Right atrium auricular region (tissue), 2 donors: Measurements from ENCODE around the gene LYPLA2. TPM values are rescaled to one million over a fixed set of nuclear protein-coding genes. Genes with fewer than 3 reads are reported as not detected.
A peak's percentile ranks its signal among the peaks of the same experiment; 100 is the strongest.

Experiments
- DNase-seq: peaks from one replicate; pipeline ENCODE4 v3.0.0-alpha.2; 2019; ENCODE audit warnings: low spot score
- H3K27ac ChIP-seq, 2 donors: fragments of 200-600 bp; sonication (generic); 1 replicate in 1 of 2; 2 replicates in 1 of 2; pipeline ENCODE4 v1.5.1; 2016 to 2019
- H3K27me3 ChIP-seq, 2 donors: fragments of 200-600 bp; sonication (generic); one replicate each; pipeline versions ENCODE4 v1.5.1 to v1.6.0; 2017 to 2019
- H3K36me3 ChIP-seq: fragments of 200-600 bp; sonication (generic); one replicate; pipeline ENCODE4 v1.5.1; 2016
- H3K4me1 ChIP-seq, 2 donors: fragments of 200-600 bp; sonication (generic); one replicate each; pipeline versions ENCODE4 v1.5.1 to v1.6.0; 2017 to 2019
- H3K4me3 ChIP-seq, 2 donors: fragments of 200-600 bp; sonication (generic); 1 replicate in 1 of 2; 2 replicates in 1 of 2; pipeline ENCODE4 v1.5.1; 2017 to 2019; ENCODE audit warnings: mild to moderate bottlenecking in 1 of 2, moderate library complexity in 1 of 2
- H3K9me3 ChIP-seq, 2 donors: fragments of 200-600 bp; sonication (generic); one replicate each; pipeline ENCODE4 v1.5.1; 2019
- CTCF ChIP-seq, 2 donors: fragments of 200-600 bp; sonication (generic); IDR thresholded peaks; one replicate each; pipeline ENCODE4 v1.5.1; 2019; ENCODE audit warnings: antibody characterized with exemption in 2 of 2
- total RNA-seq, 2 donors: library from RNA; depleted of rRNA; stranded (reverse); fragments of >200 nt; gene quantifications; one replicate each; pipeline ENCODE4 v1.1.0, GENCODE V29; 2016

LYPLA2 gene
- total RNA-seq, 2 donors from 2014 or later = 29.7 to 54.3 TPM

DNA sequence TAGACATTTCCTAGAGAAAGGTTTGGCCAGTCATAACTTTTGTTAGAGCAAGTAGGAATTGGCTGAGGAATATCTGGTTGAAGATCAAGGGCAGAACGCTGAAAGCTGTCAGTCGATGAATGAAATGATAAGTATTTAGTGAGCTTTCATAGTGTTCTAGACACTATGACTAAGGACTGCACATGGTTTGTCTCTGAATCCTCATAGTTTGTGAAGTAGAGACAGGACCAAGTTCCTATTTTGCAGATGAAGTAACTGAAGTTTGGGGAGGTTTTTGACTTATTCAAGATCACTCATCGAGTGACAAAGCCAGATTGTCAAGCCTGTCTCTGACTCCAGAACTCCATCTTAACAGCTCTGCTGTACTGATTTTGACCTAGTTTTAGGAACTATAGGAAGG is 42.9 kb upstream of the LYPLA2 start:
- H3K27me3 ChIP-seq = no peaks in the 10 kb centered on the region
- no peak overlapping the region for H3K27ac ChIP-seq
- no peak overlapping the region for H3K4me3 ChIP-seq
- H3K4me1 ChIP-seq = peaks cover 0 to 36% of the 10 kb centered on the region in 2 donors
- DNase-seq = no peak
- peaks cover 26% of the 10 kb centered on the region for H3K36me3 ChIP-seq
- H3K9me3 ChIP-seq = no peaks in the 10 kb centered on the region
- TF ChIP-seq CTCF (IDR thresholded peaks at IDR 0.05) = no peak

DNA sequence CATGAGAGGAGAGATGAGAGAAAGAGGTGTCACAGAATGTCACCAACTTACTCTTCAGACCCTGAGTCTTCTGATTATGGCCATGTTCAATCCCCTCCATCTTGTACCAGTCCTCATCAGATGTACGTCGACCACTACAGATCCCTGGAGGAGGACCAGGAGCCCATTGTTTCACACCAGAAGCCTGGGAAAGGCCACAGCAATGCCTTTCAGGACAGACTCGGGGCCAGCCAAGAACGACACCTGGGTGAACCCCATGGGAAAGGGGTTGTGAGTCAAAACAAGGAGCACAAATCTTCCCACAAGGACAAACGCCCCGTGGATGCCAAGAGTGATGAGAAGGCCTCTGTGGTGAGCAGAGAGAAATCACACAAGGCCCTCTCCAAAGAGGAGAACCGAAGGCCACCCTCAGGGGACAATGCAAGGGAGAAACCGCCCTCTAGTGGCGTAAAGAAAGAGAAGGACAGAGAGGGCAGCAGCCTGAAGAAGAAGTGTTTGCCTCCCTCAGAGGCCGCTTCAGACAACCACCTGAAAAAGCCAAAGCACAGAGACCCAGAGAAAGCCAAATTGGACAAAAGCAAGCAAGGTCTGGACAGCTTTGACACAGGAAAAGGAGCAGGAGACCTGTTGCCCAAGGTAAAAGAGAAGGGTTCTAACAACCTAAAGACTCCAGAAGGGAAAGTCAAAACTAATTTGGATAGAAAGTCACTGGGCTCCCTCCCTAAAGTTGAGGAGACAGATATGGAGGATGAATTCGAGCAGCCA is 39.7 kb upstream of the LYPLA2 start:
- peak; percentile 19 to 67 for TF ChIP-seq CTCF (IDR thresholded peaks at IDR 0.05)
- Histone ChIP-seq H3K27me3 (no peaks in the 10 kb centered on the region), H3K9me3 (no peaks in the 10 kb centered on the region), H3K27ac (no peak overlapping the region), H3K36me3 (peaks cover 58% of the 10 kb centered on the region), H3K4me1 (peaks cover 0 to 22% of the 10 kb centered on the region in 2 donors), H3K4me3 (no peak overlapping the region)
- DNase-seq = no peak

GRCh38 chr1:23751815-23752200 is 39.1 kb upstream of the LYPLA2 start:
- Histone ChIP-seq H3K4me1 (peaks cover 0 to 19% of the 10 kb centered on the region in 2 donors), H3K4me3 (no peak overlapping the region), H3K27me3 (no peaks in the 10 kb centered on the region), H3K36me3 (peaks cover 64% of the 10 kb centered on the region), H3K9me3 (no peaks in the 10 kb centered on the region), H3K27ac (no peak overlapping the region)
- no peak for DNase-seq
- no peak for TF ChIP-seq CTCF (IDR thresholded peaks at IDR 0.05)

DNA sequence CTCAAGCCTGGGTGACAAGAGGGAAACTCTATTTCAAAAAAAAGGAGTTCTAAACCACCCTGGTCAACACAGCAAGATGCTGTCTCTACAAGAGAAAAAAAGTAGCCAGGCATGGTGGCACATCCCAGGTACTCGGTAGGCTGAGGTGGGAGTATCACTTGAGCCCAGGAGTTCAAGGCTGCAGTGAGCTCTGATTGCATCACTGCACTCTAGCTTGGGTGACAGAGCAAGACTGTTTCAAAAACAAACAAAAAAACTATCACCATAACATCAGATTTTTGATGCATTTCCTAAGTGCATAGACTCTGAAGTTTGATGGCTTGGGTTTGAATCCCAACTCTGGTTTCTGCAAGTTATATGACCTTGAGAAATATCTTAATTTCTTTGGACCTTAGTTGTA is 38.0 kb upstream of the LYPLA2 start:
- no peaks in the 10 kb centered on the region for H3K27me3 ChIP-seq
- peaks cover 75% of the 10 kb centered on the region for H3K36me3 ChIP-seq
- no peak for TF ChIP-seq CTCF (IDR thresholded peaks at IDR 0.05)
- no peak for DNase-seq
- no peaks in the 10 kb centered on the region for H3K9me3 ChIP-seq
- no peak overlapping the region for H3K27ac ChIP-seq
- no peak overlapping the region for H3K4me3 ChIP-seq
- peaks cover 0 to 18% of the 10 kb centered on the region in 2 donors for H3K4me1 ChIP-seq

- Histone ChIP-seq H3K27me3 (no peaks in the 10 kb centered on the region), H3K27ac (no peak overlapping the region), H3K4me1 (peaks cover 0 to 40% of the 10 kb centered on the region in 2 donors), H3K4me3 (no peak overlapping the region), H3K9me3 (no peaks in the 10 kb centered on the region), H3K36me3 (peaks cover 88% of the 10 kb centered on the region)
- DNase-seq = no peak
- no peak for TF ChIP-seq CTCF (IDR thresholded peaks at IDR 0.05)
These were observed 34.3 kb upstream of the LYPLA2 start for GRCh38 chr1:23756676-23757075.

- H3K9me3 ChIP-seq = no peaks in the 10 kb centered on the region
- no peak overlapping the region for H3K27ac ChIP-seq
- TF ChIP-seq CTCF (IDR thresholded peaks at IDR 0.05) = no peak
- H3K36me3 ChIP-seq = peaks cover 77% of the 10 kb centered on the region
- peaks cover 0 to 46% of the 10 kb centered on the region in 2 donors for H3K4me1 ChIP-seq
- H3K4me3 ChIP-seq = no peak overlapping the region
- DNase-seq = no peak
- H3K27me3 ChIP-seq = no peaks in the 10 kb centered on the region
These were observed 33.1 kb upstream of the LYPLA2 start for GRCh38 chr1:23757812-23758211.
